ENCODE data around the gene TSHZ2.
"Not testable (repeated sequence)": the region's sequence is repeated elsewhere in the genome, so short reads cannot be mapped to it uniquely, and the experiment has no call there.

TSHZ2 gene

DNA sequence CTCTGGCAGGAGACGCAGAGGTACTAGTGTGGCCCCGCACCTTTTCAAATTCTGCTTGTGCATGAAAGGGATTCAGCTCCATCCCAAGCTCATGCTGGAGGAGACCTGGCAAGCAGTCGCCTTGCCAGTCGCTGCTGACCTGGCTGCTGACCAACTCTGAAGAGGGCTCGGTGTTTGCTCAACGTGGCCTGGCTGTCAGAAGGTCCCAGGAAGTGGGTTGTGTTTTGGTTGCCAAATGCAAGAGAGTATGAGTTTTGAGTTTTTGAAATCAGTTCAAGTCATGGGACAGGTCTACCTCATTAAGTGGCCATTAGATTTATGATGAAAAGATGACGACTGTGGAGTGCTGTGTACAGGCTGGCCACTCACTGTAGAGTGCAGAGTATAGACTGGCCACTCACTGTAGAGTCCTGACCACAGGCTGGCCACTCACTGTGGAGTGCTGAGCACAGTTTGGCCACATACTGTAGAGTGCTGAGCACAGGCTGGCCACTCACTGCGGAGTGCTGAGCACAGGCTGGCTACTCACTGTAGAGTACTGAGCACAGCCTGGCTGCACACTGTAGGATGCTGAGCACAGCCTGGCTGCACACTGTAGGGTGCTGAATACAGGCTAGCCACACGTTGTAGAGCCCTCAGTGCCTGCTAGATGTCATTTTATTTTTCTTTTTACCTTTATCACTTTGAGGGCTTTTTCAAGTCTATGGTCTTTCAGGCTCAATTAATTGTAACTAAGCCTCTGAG is 427.6 kb downstream of the TSHZ2 start:
- DNase-seq, result no peak

DNA sequence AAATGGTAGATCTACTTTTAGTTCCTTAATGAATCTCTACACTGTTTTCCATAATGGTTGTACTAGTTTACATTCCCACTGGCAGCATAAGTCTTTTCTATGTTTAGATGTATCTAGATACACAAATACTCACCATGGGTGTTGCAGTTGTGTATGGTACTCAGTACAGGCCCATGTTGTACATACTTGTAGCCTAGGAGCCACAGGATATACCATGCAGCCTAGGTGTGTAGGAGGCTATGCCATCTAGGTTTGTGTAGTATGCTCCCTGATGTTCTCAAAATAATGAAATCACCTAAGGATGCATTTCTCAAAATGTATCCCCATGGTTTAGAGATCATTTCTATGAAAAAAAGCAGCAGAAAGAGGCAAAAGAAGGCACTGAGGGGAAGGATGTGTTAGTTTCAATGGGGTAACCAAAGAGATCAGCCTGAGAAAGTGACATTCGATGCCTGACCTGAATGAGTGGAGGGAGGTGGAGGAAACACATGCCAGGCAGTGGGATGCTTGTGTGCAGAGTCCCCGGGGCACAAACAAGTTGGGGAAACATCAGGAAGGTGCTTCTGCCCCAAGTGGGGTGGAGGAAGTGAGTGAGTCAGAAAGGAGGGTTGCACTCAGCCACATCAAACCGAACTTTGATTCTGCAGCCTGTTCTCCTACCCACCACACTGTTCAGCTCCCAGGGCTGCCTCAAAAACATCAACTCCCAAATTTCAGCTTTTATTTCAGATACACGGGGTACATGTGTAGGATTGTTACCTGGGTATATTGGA is 430.3 kb downstream of the TSHZ2 start:
- no peak for DNase-seq

DNA sequence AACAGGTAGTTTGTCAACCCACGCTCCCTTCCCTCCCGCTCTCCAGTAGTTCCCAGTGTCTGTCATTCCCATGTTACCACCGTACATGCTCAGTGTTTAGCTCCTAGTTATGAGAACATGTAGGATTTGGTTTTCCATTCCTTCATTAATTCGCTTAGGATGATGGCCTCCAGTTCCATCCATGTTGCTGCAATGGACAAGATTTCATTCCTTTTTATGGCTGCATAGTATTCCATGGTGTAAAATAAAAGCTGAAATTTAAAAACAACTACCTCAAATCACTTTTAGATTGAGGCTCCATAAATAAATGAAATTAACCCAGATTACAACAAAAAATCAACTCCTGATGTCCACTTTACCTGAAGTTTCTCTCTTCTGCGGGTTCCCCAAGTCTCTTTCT is 430.9 kb downstream of the TSHZ2 start:
- no peak for DNase-seq

DNA sequence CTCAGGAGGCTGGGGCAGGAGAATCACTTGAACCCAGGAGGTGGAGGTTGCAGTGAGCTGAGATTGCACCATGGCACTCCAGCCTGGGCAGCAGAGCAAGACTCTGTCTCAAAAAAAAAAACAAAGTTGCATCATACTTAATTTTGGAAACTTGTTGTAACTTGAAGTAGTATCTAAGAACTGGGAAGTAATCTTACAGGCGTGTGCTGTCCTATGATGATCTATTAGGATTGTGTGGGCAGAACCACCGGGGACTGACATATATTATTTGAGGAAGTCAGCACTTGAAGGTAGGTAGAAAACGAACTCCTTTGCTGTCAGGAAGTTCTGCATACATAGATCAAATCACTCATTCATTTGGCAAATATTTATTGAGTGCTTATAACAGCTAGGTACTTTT is 433.0 kb downstream of the TSHZ2 start:
- no peak for DNase-seq

DNA sequence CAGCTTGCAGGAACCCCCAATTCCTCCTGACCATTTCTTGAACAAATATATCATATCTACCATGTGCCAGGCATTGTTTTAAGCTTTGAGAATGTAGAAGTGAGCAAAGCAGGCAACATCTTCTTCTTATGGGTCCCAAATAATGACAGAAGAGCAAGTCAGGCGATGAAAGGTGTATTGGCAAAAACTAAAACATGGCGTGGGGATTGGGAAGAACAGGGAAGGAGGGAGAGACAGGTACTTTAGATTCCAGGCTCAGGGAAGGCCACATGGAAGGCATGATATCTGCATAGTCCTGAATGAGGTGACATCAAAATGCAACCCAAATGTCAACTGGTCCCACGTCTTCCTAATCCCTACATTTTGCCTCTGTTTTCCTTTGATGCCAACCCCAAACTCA is 434.4 kb downstream of the TSHZ2 start:
- no peak for DNase-seq

DNA sequence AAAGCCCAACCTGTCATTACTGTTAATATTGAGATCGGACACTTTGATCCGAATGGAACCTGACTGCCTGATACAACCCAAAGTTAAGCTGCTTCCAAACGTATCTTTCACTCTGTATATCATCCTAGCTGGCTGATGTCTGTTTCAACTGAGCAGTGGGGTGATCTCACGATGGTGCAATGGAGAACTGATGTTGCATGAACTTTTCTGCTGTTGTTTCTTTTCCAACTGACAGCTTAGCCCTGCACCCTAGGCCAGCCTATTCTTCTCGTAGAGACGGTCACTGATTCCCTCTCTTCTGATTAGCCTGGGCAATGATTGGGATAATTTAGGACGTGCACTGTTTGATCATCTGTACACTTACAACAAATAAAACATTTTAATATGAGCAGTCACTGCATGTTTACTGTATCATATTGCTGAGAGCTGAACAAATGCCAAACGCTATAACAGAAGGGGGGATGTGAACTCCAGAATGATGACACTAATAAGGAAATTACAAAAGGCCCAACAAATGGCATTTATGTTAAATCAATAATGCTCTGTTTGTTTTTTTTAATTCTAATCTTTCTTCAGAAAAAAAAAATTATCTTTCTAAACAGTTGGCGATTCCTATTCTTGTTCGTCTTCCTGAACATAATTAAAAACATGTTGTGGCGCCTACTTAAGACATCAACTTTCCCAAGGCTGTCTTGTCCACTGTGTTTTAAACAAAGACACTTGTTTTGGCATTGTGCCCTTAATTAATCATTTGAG is 436.7 kb downstream of the TSHZ2 start:
- DNase-seq, result peak in 1 of 3 experiments; percentile 41

DNA sequence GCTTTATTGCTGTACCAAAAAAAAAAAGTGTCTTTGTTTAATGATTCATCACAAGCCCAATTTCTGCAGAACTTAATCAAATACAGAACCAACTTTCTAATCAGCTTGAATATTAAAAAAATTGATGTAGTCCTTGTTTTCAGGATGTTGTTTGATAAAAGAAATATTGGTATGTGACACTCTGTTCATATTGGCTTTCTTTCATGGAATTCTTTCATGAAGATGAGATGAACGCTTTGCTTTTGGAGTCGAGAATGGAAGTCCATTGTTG is 437.2 kb downstream of the TSHZ2 start:
- no peak for DNase-seq

DNA sequence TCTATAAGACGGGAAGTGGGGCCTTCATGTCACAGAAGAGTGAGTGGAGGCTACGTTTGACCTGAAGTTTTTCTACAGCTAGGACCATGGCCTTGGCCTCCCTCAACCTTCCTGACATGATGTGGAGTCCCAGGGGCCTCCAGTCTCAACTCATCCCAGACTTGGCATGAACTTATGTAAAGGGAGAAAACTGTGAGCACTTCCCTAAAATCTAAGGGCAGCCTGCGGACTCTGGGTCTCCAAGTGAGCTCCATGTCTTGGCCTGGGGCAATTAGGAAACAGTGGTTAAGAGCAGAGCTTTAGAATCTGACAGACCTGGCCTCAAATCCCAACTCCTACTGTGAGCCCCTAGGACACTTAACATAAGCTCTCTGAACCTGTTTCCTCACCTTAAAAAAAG is 439.0 kb downstream of the TSHZ2 start:
- no peak for DNase-seq

DNA sequence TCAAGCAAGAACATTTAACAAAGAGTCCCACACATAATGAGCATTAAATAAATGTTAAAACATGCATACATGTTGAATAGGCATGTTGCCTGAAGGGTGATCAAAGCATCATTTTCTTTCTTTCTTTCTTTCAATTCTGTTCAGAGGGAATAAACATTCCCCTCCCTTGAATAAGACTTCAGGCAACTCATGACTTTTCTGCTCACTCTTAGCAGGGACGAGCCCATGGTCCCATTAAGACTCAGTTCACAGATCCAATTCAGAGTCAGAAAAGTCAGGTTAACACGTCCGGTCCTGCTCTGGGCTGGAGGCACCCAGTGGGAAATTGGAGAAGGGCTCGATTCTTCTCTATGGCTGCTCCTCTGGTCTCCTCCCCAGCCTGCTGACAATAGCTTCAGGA is 439.7 kb downstream of the TSHZ2 start:
- no peak for DNase-seq

DNA sequence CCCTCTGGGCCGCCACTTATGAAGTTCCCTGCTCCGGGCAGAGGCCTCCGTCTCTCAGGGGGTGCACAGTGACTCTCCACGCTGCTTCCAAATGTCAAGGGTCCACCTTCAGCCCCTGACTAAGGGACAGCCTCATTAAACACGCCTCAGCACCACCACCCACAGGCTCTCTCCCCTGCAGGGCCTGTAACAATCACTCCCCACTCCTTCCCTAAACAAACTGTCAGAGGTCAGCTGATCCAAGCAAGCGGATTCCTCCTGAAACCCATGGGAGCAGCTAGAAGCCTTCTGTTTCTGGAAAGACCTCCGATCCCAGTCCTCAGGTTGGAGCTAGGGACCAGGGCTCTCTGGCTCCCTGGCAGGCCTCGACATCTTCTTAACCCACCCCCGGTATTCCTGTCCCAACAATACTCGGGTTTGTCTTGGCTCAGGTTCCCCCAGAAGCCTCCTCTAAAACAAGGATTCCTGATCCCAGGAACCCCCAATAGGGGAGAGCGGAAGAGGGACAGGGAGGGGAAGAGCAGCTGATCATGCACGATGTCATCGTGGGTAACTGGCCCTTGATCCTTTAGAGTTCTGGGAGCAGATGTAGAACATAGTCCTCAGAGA is 440.5 kb downstream of the TSHZ2 start:
- DNase-seq, result no peak

DNA sequence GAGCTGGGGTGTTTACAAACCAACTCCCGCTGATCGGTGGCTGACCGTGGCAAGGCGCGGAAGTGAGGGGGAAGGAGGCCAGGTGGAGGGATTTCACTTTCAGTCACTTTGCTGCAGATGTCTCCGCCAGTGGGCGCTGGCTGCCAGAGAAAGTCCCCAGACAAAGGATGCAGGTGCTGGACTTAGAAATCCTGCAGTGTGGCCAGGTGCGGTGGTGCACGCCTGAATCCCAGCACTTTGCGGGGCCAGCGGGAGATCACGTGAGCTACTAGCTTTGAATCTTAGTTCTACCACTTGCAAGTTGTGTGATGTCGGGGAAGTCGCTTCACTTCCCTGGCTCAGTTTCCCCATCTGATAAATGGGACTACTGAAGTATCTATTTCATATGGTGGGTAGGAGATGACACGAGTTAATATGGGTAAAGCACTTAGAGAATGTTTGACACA is 441.1 kb downstream of the TSHZ2 start:
- DNase-seq, result peak; percentile 34 to 57 (median 45)

DNA sequence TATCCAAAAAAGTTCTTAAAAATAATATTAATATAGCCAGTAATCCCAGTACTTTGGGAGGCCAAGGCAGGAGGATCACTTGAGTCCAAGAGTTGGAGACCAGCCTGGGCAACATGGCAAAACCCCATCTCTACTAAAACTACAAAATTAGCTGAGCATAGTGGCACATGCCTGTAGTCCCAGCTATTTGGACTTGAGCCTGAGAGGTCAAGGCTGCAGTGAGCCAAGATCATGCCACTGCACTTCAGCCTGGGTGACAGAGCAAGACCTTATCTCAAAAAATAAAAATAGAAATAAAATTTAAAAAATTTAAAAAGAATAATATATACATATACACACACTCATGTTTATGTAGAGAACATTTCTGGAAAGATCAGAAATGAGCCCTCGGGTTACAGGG is 441.7 kb downstream of the TSHZ2 start:
- not testable (repeated sequence) for DNase-seq

DNA sequence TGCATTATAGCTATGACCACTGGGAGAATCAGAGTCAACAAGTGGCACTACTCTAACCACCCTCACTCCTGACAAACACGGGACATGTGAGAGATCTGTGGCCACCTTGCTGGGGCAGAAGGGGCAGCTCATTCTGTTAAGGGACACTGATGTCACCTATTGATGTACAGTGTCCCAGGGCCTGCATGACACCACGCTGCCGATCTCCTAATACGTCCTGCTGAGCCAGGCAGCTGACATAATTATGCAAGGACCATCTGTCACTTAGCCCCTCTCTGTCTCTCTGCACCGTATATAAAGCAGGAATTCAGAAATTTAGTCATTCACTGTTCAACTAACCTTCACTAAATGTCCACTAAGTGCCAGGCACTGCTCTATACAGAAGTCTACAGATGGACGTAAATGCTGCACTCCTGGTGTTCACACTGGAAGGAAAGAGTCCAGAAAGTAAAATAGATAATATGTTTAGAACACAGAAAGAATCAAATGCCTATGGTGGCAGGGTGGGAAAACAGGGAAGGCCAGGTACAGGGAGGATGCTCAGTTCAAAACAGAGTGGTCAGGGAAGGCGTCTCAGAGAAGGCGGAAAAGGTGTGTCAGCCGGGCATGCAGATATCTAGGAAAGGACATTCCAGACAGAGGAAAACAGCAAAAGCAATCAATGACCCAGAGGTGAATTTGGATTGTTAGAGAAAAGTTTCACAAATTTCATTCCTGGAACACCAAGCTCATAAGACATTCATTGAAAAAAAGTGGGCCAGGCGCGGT is 447.7 kb downstream of the TSHZ2 start:
- DNase-seq, result no peak

DNA sequence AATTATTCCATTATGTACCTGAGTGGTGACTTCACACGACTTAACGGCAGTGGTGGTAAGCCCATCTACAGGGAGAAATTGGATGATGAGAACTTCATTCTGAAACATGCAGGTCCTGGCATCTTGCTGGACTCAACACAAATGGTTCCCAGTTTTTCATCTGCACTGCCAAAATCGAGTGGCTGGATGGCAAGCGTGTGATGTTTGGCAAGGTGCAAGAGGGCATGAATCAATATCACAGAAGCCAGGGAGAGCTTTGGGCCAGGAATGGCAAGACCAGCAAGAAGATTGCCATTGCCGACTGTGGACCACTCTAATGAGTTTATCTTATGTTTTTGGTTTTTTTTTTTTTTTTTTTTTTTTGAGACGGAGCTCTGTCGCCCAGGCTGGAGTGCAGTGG is 449.2 kb downstream of the TSHZ2 start:
- DNase-seq, result no peak

DNA sequence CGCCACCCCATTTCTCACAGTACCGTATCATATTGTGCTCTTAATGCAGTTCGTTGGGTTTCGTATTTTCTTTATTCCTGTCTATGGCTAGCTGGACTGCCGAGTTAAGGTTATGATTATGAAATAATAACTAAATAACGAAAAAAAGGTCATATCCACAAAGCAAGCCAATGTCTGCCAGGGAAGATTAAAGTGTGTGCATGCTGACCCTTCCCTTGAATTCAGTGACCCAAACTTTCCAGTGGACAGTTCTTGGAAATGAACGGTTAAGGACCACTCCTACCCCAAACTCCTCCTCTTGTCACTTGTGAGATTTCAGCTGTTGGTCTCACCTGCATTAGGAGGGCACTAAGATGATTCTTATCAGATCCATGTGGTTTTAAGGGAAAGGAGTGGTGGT is 449.9 kb downstream of the TSHZ2 start:
- no peak for DNase-seq

DNA sequence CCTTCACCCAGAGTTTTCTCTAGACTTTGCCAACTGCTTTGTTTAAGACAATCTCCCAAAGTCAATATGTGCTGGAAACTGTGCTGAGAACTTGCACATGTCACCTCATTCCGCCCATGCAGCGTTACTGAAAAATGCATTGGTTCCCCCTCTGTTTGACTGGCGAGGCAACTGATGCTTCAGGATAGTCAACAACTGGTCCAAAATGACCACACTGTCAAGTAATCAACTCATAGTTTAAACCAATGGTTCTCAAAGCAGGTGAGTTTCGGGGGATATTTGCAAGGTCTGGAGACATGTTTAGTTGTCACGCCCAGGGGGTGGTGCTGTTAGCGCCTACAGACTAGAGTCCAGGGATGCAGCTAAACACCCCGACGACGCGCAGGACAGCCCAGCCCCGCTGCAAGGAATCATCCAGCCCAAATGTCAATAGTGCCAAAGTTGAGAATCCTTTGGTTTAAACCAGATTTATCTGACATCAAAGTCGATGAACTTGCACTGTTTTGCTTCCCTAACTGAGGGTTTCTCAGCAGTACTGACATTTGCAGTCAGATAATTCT is 451.5 kb downstream of the TSHZ2 start:
- no peak for DNase-seq

DNA sequence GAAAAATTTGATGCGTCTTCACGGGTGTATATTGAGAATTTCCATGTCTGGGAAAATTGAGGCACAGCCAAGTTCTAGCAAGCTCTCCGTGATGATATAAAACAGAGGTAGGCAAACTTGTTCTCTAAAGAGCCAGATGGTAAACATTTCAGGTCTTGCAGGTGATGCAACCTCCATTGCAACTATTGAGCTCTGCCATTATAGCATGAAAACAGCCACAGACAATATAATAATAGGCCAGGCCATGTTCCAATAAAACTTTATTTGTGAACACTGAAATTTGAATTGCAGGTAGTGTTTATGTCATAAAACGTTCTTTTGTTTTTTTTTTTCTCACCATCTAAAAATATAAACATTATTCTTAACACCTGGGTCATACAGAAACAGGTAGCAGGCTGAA is 453.3 kb downstream of the TSHZ2 start:
- DNase-seq, result no peak

DNA sequence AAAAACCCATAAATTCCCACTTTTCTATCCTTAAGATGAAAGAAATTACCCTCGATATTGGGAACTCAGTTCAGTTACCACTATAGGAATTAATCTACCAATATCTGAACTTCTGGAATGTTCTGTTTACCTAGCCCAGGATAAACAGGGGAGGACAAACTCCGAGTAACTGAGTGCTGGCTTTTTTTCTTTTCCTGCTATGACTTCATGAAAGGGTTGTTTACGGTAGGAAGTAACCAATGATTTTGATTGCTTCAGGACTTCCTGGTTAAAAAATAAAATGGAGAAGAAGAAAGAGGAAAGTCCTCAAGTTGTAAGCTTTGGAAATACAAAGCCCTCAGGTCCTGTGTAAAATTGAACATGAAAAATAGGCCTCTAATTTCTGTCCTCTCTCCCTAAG is 453.8 kb downstream of the TSHZ2 start:
- no peak for DNase-seq

DNA sequence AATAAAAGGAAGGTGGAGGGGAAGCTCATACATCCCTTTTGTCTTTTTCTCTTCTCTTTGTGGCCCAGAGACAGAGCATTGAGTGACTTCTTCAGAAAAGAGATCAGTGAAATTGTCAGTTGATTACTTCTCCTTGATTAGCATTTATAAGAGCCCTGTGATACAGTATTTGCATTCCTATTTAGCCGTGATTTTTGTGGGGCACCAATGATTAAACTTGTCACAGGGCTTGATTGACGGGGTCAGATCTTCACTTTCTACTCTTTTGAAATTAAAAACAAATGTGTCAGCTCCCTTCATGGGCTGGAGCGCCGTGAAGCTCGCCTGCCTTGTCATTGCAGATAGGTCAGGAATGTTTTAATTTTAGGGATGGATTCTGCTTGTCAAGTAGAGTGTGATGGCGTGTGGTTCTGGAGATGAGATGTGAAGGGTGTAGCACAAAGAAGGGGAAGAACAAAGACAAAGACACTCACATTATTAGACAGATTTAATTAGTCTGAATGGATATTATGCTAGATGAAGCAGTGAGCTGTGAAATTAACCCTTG is 454.7 kb downstream of the TSHZ2 start:
- no peak for DNase-seq

DNA sequence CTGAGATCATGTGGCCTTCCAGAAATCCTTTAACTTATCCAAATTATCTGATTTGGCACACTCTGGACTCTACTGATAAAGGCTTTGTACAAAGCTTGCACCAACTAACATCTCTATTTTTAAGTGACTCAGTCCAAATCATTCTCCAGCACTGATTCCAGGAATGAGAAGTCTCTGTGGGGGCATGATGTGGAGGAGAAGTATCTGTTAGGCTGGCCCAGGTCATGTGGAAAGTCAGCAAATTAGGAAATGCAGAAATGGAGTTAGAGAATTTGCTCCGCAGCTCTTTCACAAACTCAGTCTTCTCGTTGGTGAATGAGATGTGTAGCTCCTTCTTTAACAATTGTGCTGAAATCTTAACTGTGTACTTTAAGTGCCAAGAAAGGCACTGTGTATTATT is 455.8 kb downstream of the TSHZ2 start:
- DNase-seq, result no peak

DNA sequence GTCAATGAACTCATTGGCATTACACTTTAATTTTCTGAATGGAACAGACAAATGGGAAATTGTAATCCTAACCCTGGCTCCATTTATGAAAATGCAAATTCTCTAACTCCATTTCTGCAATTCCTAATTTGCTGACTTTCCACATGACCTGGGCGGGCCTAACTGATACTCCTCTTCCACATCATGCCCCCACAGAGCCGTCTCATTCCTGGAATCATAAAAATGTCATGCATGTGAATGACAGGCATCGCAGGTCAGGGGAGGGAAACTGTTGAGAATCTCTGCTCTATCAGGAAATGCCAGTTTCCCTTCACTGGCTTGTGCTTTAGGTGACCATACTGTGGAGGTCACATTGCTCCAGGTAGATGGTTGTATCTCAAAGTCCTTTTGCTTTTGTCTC is 456.4 kb downstream of the TSHZ2 start:
- DNase-seq, result no peak

DNA sequence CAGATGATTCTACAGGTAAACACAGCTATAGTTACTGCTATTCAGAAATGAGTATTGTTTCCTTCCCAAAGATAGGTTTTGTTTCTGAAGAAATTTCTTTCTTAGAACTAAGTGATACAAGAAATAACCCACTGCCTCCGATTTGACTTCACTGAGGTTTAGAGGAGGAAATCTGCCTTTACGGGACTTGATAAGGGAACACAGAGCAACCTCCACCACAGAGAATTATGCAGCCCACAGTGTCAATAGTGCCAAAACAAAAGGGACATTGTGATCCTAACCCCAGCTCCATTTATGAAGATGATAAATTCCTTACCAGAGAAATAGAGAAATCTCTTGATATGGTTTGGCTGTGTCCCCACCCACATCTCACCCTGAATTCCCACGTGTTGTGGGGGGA is 456.8 kb downstream of the TSHZ2 start:
- DNase-seq, result no peak
